ENCODE data around the gene CBFA2T3. TPM values are rescaled to one million over a fixed set of nuclear protein-coding genes. Genes with fewer than 3 reads are reported as not detected.

CBFA2T3 gene
- total and polyA plus RNA-seq, 2 donors (not counting 1 experiment from before 2014, with no cell fraction given) = 40.8 to 58.3 TPM

DNA sequence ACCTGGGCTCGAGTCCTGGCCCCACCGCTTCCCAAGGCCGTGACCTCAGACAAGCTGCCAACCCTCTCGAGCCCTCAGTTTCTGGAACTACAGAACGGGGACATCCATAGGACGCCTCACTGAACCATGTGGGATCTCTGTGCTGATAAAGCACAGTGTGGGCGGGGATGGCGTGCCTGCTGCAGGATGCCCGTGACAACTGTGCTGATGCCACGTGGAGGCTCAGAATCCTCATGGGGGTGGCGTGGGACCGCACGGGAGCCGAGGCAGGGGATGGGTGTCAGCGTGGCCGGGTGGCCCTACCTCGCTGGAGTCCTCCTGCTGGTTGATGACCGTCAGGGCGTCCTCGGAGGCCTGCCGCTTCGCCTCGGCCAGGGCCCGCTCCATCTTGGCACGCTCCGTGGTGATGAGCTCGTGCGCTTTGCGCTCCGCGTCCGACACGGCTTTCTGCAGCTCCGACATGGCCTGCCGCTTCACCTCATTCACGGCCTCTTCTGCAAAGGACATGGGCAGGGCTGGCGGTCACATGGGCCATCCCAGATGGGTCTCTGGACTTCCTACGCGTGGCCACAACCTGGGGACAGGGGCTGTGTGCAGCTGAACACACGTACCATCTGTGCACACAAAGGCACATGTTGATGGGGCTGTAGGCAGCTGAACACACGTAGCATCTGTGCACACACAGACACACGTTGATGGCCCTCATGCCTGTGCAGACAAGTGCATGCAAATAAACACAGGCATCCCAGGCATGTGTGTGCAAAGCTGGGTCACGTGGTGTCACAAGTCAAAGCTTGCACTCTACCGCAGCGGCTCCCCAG lies 97.8 kb downstream of the CBFA2T3 start:
- CTCF ChIA-PET = no interaction called here
- intact Hi-C loops (cut with micrococcal nuclease) = no loop called here

DNA sequence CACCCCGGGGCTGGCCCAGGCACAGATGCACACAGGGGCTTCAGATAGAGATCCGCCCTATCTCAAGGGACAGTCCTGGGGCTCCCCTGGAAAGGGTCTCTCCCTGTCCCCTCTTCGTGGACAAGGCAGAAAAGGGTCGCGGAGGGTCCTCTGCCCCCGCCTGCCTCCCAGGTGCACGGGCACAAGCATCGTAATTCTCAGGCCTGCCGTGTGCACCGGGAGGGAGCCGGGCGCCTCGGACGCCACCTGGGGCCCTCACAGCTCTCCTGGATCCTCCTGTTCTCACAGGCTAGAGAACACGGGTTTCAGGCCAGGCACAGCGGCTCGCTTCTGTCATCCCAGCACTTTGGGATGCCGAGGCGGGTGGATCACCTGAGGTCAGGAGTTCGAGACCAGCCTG lies 98.7 kb downstream of the CBFA2T3 start:
- TF ChIP-seq, protein P1, sequence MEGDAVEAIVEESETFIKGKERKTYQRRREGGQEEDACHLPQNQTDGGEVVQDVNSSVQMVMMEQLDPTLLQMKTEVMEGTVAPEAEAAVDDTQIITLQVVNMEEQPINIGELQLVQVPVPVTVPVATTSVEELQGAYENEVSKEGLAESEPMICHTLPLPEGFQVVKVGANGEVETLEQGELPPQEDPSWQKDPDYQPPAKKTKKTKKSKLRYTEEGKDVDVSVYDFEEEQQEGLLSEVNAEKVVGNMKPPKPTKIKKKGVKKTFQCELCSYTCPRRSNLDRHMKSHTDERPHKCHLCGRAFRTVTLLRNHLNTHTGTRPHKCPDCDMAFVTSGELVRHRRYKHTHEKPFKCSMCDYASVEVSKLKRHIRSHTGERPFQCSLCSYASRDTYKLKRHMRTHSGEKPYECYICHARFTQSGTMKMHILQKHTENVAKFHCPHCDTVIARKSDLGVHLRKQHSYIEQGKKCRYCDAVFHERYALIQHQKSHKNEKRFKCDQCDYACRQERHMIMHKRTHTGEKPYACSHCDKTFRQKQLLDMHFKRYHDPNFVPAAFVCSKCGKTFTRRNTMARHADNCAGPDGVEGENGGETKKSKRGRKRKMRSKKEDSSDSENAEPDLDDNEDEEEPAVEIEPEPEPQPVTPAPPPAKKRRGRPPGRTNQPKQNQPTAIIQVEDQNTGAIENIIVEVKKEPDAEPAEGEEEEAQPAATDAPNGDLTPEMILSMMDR (IDR thresholded peaks at IDR 0.05) = no peak
- no peak for TF ChIP-seq EZH2 (IDR thresholded peaks at IDR 0.05; ENCODE audit: borderline replicate concordance, insufficient read depth, low read depth, low read length, poor library complexity, severe bottlenecking)
- no peak for DNase-seq
- Histone ChIP-seq H3K9me3 (ENCODE audit: control extremely low read depth in 1 of 3, control insufficient read depth in 2 of 3, insufficient read depth in 1 of 3, low read length in 2 of 3) (peaks cover 0 to 20% (median 0%) of the 10 kb centered on the region in 3 donors), H2AFZ (ENCODE audit: insufficient read depth, low read depth, low read length, poor library complexity, severe bottlenecking) (no peak overlapping the region), H3K79me2 (ENCODE audit: control insufficient read depth, insufficient read depth, low read length) (no peaks in the 10 kb centered on the region), H3K4me2 (replicated peaks; ENCODE audit: low read depth, low read length, poor library complexity, severe bottlenecking) (no peak overlapping the region), H3K27ac (ENCODE audit: low read length in 2 of 2) (no peak overlapping the region), H4K20me1 (ENCODE audit: control insufficient read depth, insufficient read depth, low read length, poor library complexity, severe bottlenecking) (peaks cover 88% of the 10 kb centered on the region), H3K9ac (ENCODE audit: low read length) (no peak overlapping the region), H3K36me3 (replicated peaks in 1 of 2; ENCODE audit: control extremely low read depth in 1 of 2, control insufficient read depth in 1 of 2, extremely low read depth in 1 of 2, insufficient read depth in 2 of 2, low read length in 1 of 2) (peaks cover 0 to 65% of the 10 kb centered on the region in 2 experiments), H3K4me1 (ENCODE audit: control insufficient read depth in 2 of 2, insufficient read depth in 2 of 2, low read length in 2 of 2) (peaks cover 0 to 8% of the 10 kb centered on the region in 2 donors), H3K4me3 (ENCODE audit: control extremely low read depth in 1 of 5, extremely low read depth in 1 of 5, insufficient read depth in 1 of 5, low read depth in 2 of 5, low read length in 4 of 5) (no peak overlapping the region), H3K27me3 (replicated peaks in 1 of 4; ENCODE audit: control extremely low read depth in 1 of 4, control insufficient read depth in 3 of 4, insufficient read depth in 4 of 4, low read length in 3 of 4) (no peaks in the 10 kb centered on the region)
- no peak overlapping the region for H3K4me3 Mint-ChIP-seq
- CTCF ChIA-PET = no interaction called here
- POLR2A ChIA-PET = no interaction called here
- peaks cover 6% of the 10 kb centered on the region for H3K4me1 Mint-ChIP-seq
- no peaks in the 10 kb centered on the region for H3K9me3 Mint-ChIP-seq (ENCODE audit: insufficient read depth)
- no peak for ATAC-seq (ENCODE audit: low read depth)
- H3K27me3 Mint-ChIP-seq = no peaks in the 10 kb centered on the region
- intact Hi-C loops (cut with micrococcal nuclease) = no loop called here
- 98% methylated on average over 20 of the region's 20 CpGs for WGBS (ENCODE audit: insufficient coverage)
- H3K27ac Mint-ChIP-seq = no peak overlapping the region

More for the DNA sequence above, 97.8 kb downstream of the CBFA2T3 start:
- Histone ChIP-seq H3K27me3 (replicated peaks in 1 of 4; ENCODE audit: control extremely low read depth in 1 of 4, control insufficient read depth in 3 of 4, insufficient read depth in 4 of 4, low read length in 3 of 4) (no peaks in the 10 kb centered on the region), H4K20me1 (ENCODE audit: control insufficient read depth, insufficient read depth, low read length, poor library complexity, severe bottlenecking) (peaks cover 90% of the 10 kb centered on the region), H3K9me3 (ENCODE audit: control extremely low read depth in 1 of 3, control insufficient read depth in 2 of 3, insufficient read depth in 1 of 3, low read length in 2 of 3) (peaks cover 0 to 20% (median 0%) of the 10 kb centered on the region in 3 donors), H3K4me2 (replicated peaks; ENCODE audit: low read depth, low read length, poor library complexity, severe bottlenecking) (no peak overlapping the region), H3K9ac (ENCODE audit: low read length) (no peak overlapping the region), H2AFZ (ENCODE audit: insufficient read depth, low read depth, low read length, poor library complexity, severe bottlenecking) (no peak overlapping the region), H3K4me1 (ENCODE audit: control insufficient read depth in 2 of 2, insufficient read depth in 2 of 2, low read length in 2 of 2) (peaks cover 0 to 8% of the 10 kb centered on the region in 2 donors), H3K27ac (ENCODE audit: low read length in 2 of 2) (no peak overlapping the region), H3K36me3 (replicated peaks in 1 of 2; ENCODE audit: control extremely low read depth in 1 of 2, control insufficient read depth in 1 of 2, extremely low read depth in 1 of 2, insufficient read depth in 2 of 2, low read length in 1 of 2) (peaks cover 0 to 72% of the 10 kb centered on the region in 2 experiments), H3K4me3 (ENCODE audit: control extremely low read depth in 1 of 5, extremely low read depth in 1 of 5, insufficient read depth in 1 of 5, low read depth in 2 of 5, low read length in 4 of 5) (no peak overlapping the region), H3K79me2 (ENCODE audit: control insufficient read depth, insufficient read depth, low read length) (no peaks in the 10 kb centered on the region)
- no peak for ATAC-seq (ENCODE audit: low read depth)
- POLR2A ChIA-PET = no interaction called here
- Mint-ChIP-seq H3K4me1 (peaks cover 6% of the 10 kb centered on the region), H3K27ac (no peak overlapping the region), H3K27me3 (no peaks in the 10 kb centered on the region), H3K4me3 (no peak overlapping the region), H3K9me3 (ENCODE audit: insufficient read depth) (no peaks in the 10 kb centered on the region)
- DNase-seq = no peak
- 96% methylated on average over 45 of the region's 45 CpGs for WGBS (ENCODE audit: insufficient coverage)
- TF ChIP-seq, protein P1 (IDR thresholded peaks at IDR 0.05) = no peak
- TF ChIP-seq EZH2 (IDR thresholded peaks at IDR 0.05; ENCODE audit: borderline replicate concordance, insufficient read depth, low read depth, low read length, poor library complexity, severe bottlenecking) = no peak

All from B cell (primary cell).